ENCODE data around the gene NEK6. TPM values are rescaled to one million over a fixed set of nuclear protein-coding genes. Genes with fewer than 3 reads are reported as not detected.

NEK6 gene
- total RNA-seq, 1 donor from 2014 or later, result 115 TPM

DNA sequence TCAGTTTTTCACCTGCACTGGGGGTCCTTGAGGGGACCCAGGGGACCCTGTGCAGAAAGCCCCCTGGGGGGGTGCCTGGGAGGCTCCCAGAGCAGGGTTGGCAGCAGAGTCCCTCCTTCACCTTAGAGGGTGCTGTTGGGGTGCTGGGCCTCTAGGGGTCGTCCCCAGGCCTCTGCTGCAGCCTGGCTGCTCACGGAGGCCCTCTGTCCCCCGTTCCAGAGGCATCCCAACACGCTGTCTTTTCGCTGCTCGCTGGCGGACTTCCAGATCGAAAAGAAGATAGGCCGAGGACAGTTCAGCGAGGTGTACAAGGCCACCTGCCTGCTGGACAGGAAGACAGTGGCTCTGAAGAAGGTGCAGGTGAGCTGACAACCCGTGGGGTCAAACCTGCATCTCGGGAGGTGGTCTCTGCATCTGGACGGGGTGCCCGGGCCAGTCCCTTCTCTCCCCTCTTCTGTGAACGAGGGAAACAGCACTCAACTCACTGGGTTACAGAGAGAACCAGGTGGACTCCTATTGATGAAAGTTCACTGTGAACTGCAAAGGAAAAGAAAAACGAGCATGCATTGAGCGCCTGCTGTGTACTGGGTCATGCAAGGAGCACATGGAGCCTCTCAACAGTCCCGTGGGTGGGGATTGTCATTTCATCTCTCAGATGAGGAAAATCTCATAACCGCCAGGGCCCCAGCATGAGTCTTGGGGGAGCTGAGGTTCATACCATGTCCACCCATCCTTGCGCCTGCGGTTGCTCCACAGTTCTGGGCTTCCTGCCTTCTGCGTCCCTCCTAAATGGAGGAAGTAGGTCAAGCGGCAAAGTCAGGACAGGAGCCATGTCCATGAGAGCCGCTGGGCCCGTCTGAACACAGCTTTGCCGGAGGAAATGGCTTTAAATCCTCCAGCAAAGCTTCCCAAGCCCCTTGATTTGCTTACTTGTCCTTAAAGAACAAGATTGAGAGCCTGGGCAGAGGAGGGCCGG is 54.8 kb downstream of the NEK6 start:
- peaks cover 29% of the 10 kb centered on the region for H3K4me1 Mint-ChIP-seq (ENCODE audit: unreplicated experiment)
- H3K27ac Mint-ChIP-seq (ENCODE audit: unreplicated experiment), result peak overlapping the region; percentile 41
- peaks cover 33% of the 10 kb centered on the region for H3K36me3 Mint-ChIP-seq (ENCODE audit: unreplicated experiment)
- no peak overlapping the region for H3K4me3 Mint-ChIP-seq (ENCODE audit: unreplicated experiment)
- H3K27me3 Mint-ChIP-seq (ENCODE audit: unreplicated experiment), result no peaks in the 10 kb centered on the region
- no peaks in the 10 kb centered on the region for H3K9me3 Mint-ChIP-seq (ENCODE audit: unreplicated experiment)
- DNase-seq (ENCODE audit: extremely low spot score, unreplicated experiment), result no peak
- TF ChIP-seq, protein P1, sequence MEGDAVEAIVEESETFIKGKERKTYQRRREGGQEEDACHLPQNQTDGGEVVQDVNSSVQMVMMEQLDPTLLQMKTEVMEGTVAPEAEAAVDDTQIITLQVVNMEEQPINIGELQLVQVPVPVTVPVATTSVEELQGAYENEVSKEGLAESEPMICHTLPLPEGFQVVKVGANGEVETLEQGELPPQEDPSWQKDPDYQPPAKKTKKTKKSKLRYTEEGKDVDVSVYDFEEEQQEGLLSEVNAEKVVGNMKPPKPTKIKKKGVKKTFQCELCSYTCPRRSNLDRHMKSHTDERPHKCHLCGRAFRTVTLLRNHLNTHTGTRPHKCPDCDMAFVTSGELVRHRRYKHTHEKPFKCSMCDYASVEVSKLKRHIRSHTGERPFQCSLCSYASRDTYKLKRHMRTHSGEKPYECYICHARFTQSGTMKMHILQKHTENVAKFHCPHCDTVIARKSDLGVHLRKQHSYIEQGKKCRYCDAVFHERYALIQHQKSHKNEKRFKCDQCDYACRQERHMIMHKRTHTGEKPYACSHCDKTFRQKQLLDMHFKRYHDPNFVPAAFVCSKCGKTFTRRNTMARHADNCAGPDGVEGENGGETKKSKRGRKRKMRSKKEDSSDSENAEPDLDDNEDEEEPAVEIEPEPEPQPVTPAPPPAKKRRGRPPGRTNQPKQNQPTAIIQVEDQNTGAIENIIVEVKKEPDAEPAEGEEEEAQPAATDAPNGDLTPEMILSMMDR (IDR thresholded peaks at IDR 0.05), result no peak

DNA sequence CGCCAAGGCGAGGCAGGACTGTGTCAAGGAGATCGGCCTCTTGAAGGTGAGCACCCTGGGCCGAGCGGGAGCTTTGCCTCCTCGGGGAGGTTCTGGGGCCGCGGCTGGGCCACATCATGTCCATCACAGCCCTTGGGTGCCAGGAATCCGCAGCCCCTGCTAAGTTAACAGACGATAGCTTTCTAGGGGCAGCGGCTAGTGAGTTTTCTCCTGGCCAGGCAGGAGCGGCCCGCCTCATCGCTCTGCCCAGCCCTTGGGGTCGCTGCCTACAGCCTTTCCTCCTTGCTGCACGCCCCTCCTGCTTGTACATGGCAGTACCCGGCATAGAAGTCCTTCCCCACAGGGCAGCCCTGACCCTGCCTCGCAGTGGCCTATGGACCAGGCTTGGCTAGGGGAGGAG is 56.2 kb downstream of the NEK6 start:
- TF ChIP-seq, protein P1 (IDR thresholded peaks at IDR 0.05), result no peak
- Mint-ChIP-seq H3K27me3 (ENCODE audit: unreplicated experiment) (no peaks in the 10 kb centered on the region), H3K4me1 (ENCODE audit: unreplicated experiment) (peaks cover 28% of the 10 kb centered on the region), H3K36me3 (ENCODE audit: unreplicated experiment) (peaks cover 37% of the 10 kb centered on the region), H3K4me3 (ENCODE audit: unreplicated experiment) (no peak overlapping the region), H3K27ac (ENCODE audit: unreplicated experiment) (no peak overlapping the region), H3K9me3 (ENCODE audit: unreplicated experiment) (no peaks in the 10 kb centered on the region)
- DNase-seq (ENCODE audit: extremely low spot score, unreplicated experiment), result no peak

DNA sequence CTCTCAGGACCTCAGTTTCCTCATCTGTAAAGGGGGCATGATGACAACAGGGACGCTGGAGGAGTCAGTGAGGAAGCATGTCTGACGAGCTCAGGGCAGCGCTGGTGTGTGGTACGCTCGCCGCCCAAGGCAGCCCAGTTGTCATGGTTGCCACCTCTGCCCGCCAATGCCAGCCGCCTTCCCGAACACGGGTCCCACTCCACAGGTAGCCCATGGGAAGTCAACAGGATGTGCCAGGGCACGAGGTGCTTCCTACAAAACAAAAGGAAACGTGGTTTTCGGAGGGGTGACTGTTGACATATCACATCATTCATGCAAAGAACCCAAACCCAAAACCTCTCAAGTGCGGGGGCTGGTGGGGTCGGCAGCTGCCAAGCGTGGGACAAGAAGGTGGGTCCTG is 58.1 kb downstream of the NEK6 start:
- no peaks in the 10 kb centered on the region for H3K27me3 Mint-ChIP-seq (ENCODE audit: unreplicated experiment)
- H3K9me3 Mint-ChIP-seq (ENCODE audit: unreplicated experiment), result no peaks in the 10 kb centered on the region
- peaks cover 15% of the 10 kb centered on the region for H3K4me1 Mint-ChIP-seq (ENCODE audit: unreplicated experiment)
- peaks cover 49% of the 10 kb centered on the region for H3K36me3 Mint-ChIP-seq (ENCODE audit: unreplicated experiment)
- H3K4me3 Mint-ChIP-seq (ENCODE audit: unreplicated experiment), result no peak overlapping the region
- TF ChIP-seq, protein P1 (IDR thresholded peaks at IDR 0.05), result no peak
- DNase-seq (ENCODE audit: extremely low spot score, unreplicated experiment), result no peak
- H3K27ac Mint-ChIP-seq (ENCODE audit: unreplicated experiment), result no peak overlapping the region

DNA sequence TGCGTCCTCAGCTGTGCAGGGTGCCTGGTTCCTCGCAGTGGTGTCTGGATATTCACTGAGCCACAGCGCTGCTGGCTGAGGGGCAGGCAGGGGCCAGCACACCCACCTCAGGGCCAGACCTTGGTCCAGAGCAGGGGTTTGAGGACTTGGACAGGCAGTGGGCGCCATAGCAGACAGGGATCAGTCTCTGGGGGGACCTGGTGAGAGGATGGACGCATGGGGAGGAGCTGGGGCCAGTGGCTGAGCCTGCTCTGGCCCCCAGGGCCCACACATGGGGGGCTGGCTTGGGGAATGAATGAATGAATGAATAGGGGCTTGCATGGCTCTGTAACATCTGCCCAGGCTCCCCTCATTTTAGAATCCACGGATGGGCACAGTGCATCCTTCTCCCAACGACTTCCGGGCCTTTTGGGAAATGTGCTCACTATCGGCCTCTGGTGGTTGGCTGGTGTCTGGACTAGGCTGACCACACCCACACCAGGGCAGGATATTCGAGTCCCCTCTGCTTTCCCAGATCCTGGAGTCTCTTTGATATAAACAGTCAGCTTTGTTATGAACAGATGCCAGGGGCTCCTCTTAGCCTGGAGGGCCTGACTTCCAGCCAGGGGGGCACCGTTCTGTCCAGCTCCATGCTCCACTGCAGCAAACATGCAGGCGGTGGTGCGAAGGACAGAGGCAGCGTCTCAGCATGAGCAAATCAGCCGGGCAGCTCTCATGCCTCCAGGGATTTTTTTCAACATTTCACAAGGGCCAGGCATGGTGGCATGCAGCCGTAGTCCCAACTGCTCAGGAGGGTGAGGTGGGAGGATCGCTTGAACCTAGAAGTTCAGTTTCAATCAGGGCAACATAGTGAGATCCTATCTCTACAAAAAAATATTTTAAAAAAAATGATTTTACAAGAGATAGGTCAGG is 62.6 kb downstream of the NEK6 start:
- H3K9me3 Mint-ChIP-seq (ENCODE audit: unreplicated experiment), result no peaks in the 10 kb centered on the region
- H3K27ac Mint-ChIP-seq (ENCODE audit: unreplicated experiment), result peak overlapping the region; percentile 63
- TF ChIP-seq, protein P1 (IDR thresholded peaks at IDR 0.05), result peak; percentile 84
- peaks cover 39% of the 10 kb centered on the region for H3K36me3 Mint-ChIP-seq (ENCODE audit: unreplicated experiment)
- no peak overlapping the region for H3K4me3 Mint-ChIP-seq (ENCODE audit: unreplicated experiment)
- peak; percentile 91 for DNase-seq (ENCODE audit: extremely low spot score, unreplicated experiment)
- no peaks in the 10 kb centered on the region for H3K27me3 Mint-ChIP-seq (ENCODE audit: unreplicated experiment)
- H3K4me1 Mint-ChIP-seq (ENCODE audit: unreplicated experiment), result peaks cover 11% of the 10 kb centered on the region

Data from osteocyte (in vitro differentiated cells).